Mesenteric fat pad (tissue), 1 donor: ENCODE measurements around the gene AKAP5. TPM values are rescaled to one million over a fixed set of nuclear protein-coding genes. Genes with fewer than 3 reads are reported as not detected.

Experiments used
- DNase-seq: peaks from one replicate; pipeline ENCODE4 v3.0.0-alpha.2; 2020; ENCODE audit warnings: low spot score
- long read RNA-seq: library from polyadenylated mRNA; unstranded; transcript quantifications from one replicate; pipeline ENCODE4 v2.0.0, GENCODE V29; 2020
- total RNA-seq: library from RNA; stranded (reverse); fragmentation: NEBNext Ultra II Directional; extraction: Animal tissue kit (Norgen Biotek cat#: 25700); gene quantifications from one replicate; pipeline ENCODE4 v1.2.1, GENCODE V29; 2021
- donor health status: DM: yes; HTN: yes; CAD: no.

The AKAP5 gene
- 0.45 TPM for total RNA-seq
- long read RNA-seq, result 0 reads

DNA sequence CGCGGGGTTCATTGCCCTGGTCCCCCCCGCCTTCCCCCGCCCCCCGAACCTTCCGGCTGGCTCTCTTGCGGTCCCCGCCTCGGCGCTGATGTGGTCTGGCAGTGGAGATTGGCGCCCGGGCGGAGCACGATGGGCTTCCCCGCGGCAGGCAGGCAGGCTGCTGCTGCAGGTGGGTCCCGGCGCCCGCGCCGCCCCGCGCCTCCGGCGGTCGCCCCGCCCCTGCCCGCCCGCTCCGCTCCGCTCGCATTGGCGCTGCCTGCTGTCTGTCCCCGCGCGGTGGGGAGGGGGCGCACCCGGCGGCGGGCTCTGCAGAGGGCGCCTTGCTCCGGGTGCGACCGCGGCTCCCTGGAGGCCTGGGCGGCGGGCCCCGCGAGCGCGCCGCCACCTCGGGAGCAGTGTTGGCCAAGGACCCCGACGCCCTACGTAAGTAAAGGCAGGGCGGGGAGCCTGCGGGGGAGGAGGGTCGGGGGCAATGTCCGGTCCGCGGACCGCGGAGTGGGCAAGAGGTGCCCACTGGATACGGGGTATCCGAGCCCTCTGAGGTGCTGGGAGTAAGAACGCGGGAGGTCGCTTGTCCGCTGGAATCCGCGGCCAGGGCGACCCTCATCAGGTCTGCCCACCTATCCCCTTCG is at the start of gene AKAP5:
Gene AKAP5, plus strand, starts transcription at position 309 of the 632 bp plus-strand sequence. CDS start 2,896 bp downstream, outside the sequence.
- DNase-seq, result no peak

GRCh38 chr14:64416348-64416932 is 48.9 kb upstream of the AKAP5 start:
- DNase-seq, result no peak

DNA sequence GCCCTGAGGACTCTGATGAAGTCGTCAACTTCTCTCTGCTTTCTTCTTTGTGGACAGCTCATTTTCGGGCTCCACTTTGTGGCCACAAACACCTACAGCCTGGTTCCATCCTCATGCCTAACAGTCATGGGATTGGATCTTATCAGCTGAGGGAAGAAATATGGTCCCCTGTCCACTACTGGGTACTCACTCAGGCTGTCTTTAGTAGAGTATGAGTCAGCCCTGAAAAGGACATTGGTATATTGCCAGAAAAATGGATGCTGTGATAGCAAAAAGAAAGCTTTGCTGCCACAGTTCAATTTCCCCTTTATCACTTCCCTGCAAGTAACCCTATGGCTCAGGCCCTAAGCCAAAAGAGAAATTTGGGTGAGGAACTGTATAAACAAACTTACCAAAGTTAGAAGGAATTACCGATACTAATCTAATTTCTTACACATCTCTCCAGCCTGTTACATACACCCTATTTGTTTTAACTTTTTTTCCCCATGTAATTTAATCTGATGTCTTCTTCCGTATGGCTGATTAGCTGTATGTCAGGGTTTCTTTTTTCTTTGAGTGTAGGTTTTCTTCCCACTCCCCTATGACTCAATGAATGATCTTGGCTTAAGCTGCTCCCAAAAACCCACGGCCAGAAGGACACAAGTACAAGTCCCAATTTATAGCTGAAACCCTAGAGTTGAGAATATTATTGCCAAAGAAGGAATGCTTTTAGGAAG is 48.1 kb upstream of the AKAP5 start:
- DNase-seq, result no peak

GRCh38 chr14:64417771-64418125 is 47.6 kb upstream of the AKAP5 start:
- DNase-seq, result no peak

DNA sequence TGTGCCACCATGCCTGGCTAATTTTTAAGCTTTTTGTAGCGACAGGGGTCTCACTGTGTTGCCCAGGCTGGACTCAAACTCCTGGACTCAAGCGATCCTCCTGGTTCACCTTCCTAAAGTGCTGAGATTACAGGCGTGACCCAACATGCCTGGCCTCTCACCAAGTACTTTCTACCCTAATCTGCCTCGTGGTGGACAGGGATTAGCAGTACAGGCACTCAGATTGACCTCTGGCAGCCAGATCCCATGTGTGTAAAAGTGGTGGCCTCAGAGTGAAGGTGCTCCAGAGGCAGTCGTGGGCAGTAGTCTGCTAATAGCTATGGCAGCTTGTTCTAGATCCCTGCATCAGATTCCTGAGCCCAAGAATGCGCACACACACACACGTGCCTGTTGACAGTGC is 46.3 kb upstream of the AKAP5 start:
- DNase-seq, result no peak

GRCh38 chr14:64421166-64421565 is 44.1 kb upstream of the AKAP5 start:
- no peak for DNase-seq

- DNase-seq, result no peak
These were observed 43.3 kb upstream of the AKAP5 start for GRCh38 chr14:64422005-64422404.

DNA sequence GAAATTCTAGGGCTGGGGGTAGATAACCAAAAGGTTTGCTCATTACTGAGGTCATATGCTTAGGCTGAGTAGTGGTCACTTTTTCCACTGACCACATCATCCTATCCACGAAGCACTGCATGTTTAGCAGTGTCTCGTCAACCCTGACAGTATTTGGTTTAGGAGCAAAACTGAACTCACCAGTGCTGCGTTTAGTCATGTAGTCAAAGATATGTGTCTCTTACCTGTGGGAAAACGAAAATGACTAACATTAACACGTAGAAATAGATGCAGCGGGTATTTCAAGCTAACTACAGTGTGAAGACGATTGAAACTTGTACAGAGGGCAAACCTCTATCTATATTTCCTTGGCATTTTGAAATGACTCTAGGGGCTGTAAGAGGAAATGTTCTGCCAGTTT is 42.5 kb upstream of the AKAP5 start:
- no peak for DNase-seq

GRCh38 chr14:64423987-64424386 is 41.3 kb upstream of the AKAP5 start:
- no peak for DNase-seq

- no peak for DNase-seq
These were observed 30.8 kb upstream of the AKAP5 start for GRCh38 chr14:64434528-64434927.

GRCh38 chr14:64438181-64438841 is 27.0 kb upstream of the AKAP5 start:
- no peak for DNase-seq

DNA sequence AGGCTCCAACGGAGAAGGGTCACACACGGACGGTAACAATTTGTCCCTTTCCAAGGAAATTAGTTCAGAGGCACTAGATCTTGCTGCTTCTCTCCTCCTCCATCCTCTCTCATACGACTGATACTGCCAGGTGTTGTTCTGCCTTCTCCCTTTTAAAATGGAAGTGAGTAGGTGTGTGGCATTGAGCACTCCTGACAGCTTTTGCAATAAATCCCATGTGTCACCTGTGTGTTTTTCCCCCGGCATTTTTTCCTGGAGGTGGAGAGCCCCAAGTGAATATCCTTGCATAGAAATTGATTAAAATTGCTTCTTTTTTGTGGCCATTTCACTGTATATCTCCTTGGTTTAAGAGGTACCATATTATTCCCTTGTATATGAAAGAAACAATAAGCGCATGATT is 26.2 kb upstream of the AKAP5 start:
- DNase-seq, result no peak

DNA sequence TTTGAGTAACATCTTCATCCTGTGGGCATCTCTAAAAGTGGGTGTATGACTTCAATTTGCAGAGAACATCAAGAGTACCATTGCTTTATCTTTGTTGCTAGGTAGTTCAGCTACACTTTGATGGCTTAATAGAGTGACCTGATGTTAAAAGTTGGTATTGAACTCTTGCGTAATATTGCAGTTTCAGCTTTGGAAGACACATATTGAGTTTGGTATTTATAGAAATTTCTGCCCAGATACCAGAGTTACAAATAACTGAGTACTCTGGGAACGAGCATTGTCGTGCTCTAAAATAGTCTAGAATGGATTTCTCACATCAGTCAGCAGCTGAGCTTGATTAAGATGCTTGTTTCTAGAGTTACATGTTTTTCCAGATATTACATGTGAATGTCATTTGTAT is 24.8 kb upstream of the AKAP5 start:
- no peak for DNase-seq

GRCh38 chr14:64442300-64442988 is 22.9 kb upstream of the AKAP5 start:
- no peak for DNase-seq

DNA sequence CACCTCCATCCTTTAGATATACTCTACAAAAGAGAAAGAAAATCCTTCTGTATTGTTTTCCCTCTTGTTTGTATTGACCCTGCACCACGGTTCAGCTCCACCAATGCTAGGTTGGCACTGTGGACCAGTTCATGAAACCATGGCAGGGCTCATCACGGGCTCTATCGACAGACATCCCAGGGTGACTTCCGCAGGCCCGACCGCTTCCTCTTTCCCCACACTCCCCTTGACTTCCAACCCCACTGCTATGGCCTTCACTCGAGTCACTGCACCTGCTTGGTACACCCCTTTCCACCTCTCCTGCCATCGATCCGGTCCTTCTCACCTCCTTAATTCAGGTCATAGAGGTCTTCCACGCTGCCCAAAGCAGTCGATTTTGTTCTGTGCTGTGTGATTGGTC is 21.2 kb upstream of the AKAP5 start:
- no peak for DNase-seq

- no peak for DNase-seq
These were observed 20.1 kb upstream of the AKAP5 start for GRCh38 chr14:64444984-64445845.

GRCh38 chr14:64447876-64448670 is 17.2 kb upstream of the AKAP5 start:
- no peak for DNase-seq

DNA sequence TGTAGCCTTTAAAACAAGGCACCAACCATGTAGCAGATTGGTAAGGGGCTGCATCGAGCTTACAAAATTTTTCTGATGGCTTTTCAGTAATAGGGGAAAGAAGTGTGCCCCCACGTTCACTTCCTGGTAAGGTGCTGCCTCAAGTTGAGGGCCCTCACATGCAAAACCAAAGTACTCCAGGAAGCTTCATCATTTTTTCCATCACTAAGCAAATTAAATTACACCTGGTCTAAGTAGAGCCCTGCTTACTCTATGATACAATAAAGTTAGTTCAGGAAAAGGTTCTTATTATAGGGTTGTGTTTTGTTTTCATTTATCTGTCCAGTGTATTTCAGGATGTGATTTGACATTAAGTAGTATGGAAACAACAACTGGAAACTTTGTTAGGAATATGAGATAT is 15.0 kb upstream of the AKAP5 start:
- no peak for DNase-seq

- DNase-seq, result no peak
These were observed 10.6 kb upstream of the AKAP5 start for GRCh38 chr14:64454671-64455070.
